GM21447 (cell line): ENCODE data around the gene MRPS23.

Experiments used
- ATAC-seq: cut with Tn5 transposase; IDR thresholded peaks from one replicate; pipeline ENCODE4 v1.9.1; 2021; ENCODE audit not compliant: unreplicated experiment

MRPS23 gene

GRCh38 chr17:57803021-57803420 lies 46.8 kb downstream of the MRPS23 start:
- no peak for ATAC-seq

GRCh38 chr17:57801044-57801711 lies 48.7 kb downstream of the MRPS23 start:
- no peak for ATAC-seq

GRCh38 chr17:57794841-57795240 lies 55.0 kb downstream of the MRPS23 start:
- ATAC-seq: no peak

GRCh38 chr17:57788725-57789124 lies 61.1 kb downstream of the MRPS23 start:
- ATAC-seq: no peak

GRCh38 chr17:57785022-57785421 lies 64.8 kb downstream of the MRPS23 start:
- ATAC-seq: no peak
